Smooth muscle cell (in vitro differentiated cells): Measurements from ENCODE around the gene CSTA. TPM values are rescaled to one million over a fixed set of nuclear protein-coding genes. Genes with fewer than 3 reads are reported as not detected.

ENCODE experiments used
- DNase-seq: peaks from one replicate; lab custom pipeline; 2025; ENCODE audit not compliant: unreplicated experiment; lab: John Stamatoyannopoulos, UW
- H2AFZ ChIP-seq: fragments of 200-600 bp; sonication (generic); 2 replicates; pipeline ENCODE4 v1.6.0; 2016; ENCODE audit warnings: antibody characterized with exemption, low read depth, mild to moderate bottlenecking
- H3F3A ChIP-seq: fragments of 200-600 bp; sonication (generic); 2 replicates; pipeline ENCODE4 v1.6.0; 2017; ENCODE audit warnings: antibody characterized with exemption, low read depth
- H3K27ac ChIP-seq: fragments of 200-600 bp; sonication (generic); 2 replicates; pipeline ENCODE4 v1.5.1; 2016; ENCODE audit warnings: low read depth, mild to moderate bottlenecking
- H3K27me3 ChIP-seq: fragments of 200-600 bp; sonication (generic); 2 replicates; pipeline ENCODE4 v1.6.1; 2016; ENCODE audit warnings: low read depth, mild to moderate bottlenecking
- H3K36me3 ChIP-seq: fragments of 200-600 bp; sonication (generic); 2 replicates; pipeline ENCODE4 v1.5.1; 2016; ENCODE audit warnings: low read depth
- H3K4me1 ChIP-seq: fragments of 200-600 bp; sonication (generic); 2 replicates; pipeline ENCODE4 v1.5.1; 2016; ENCODE audit warnings: low read depth
- H3K4me2 ChIP-seq: fragments of 200-600 bp; sonication (generic); 2 replicates; pipeline ENCODE4 v1.6.0; 2016; ENCODE audit warnings: mild to moderate bottlenecking
- H3K4me3 ChIP-seq: fragments of 200-600 bp; sonication (generic); 2 replicates; pipeline ENCODE4 v1.5.1; 2016; ENCODE audit warnings: mild to moderate bottlenecking
- H3K79me2 ChIP-seq: fragments of 200-600 bp; sonication (generic); 2 replicates; pipeline ENCODE4 v1.6.0; 2016; ENCODE audit warnings: low read depth, mild to moderate bottlenecking
- H3K9ac ChIP-seq: fragments of 200-600 bp; sonication (generic); 2 replicates; pipeline ENCODE4 v1.6.0; 2016; ENCODE audit warnings: low read depth
- H3K9me3 ChIP-seq: fragments of 200-600 bp; sonication (generic); replicated peaks from 2 replicates; pipeline ENCODE4 v1.5.1; 2016; ENCODE audit warnings: low read depth
- H4K20me1 ChIP-seq: fragments of 200-600 bp; sonication (generic); 2 replicates; pipeline ENCODE4 v1.6.0; 2016; ENCODE audit warnings: low read depth
- WGBS: methylation state at CpG from one replicate; pipeline ENCODE4 v1.1.7; 2016; ENCODE audit warnings: low lambda C conversion rate; 5-methylcytosine and 5-hydroxymethylcytosine counted together
- polyA plus RNA-seq: library from polyadenylated mRNA; unstranded; fragments of >200 nt; fragmentation: Nextera tagmentation; extraction: Ambion mirVana; gene quantifications from 2 replicates; pipeline ENCODE4 v1.2.1, GENCODE V29; 2016
- total RNA-seq: library from RNA; depleted of rRNA; stranded (reverse); fragments of >200 nt; gene quantifications from 2 replicates; pipeline ENCODE4 v1.2.3, GENCODE V29; 2014
- TF ChIP-seq, protein P1 (sequence below): fragments of 200-600 bp; sonication (generic); IDR thresholded peaks from 2 replicates; pipeline ENCODE4 v1.5.1; 2017; ENCODE audit warnings: borderline replicate concordance, mild to moderate bottlenecking, antibody characterized with exemption; ENCODE audit not compliant: insufficient read depth, poor library complexity, severe bottlenecking

The CSTA gene
- total and polyA plus RNA-seq, 2 experiments from 2014 or later: 19.7 to 51.7 TPM

DNA sequence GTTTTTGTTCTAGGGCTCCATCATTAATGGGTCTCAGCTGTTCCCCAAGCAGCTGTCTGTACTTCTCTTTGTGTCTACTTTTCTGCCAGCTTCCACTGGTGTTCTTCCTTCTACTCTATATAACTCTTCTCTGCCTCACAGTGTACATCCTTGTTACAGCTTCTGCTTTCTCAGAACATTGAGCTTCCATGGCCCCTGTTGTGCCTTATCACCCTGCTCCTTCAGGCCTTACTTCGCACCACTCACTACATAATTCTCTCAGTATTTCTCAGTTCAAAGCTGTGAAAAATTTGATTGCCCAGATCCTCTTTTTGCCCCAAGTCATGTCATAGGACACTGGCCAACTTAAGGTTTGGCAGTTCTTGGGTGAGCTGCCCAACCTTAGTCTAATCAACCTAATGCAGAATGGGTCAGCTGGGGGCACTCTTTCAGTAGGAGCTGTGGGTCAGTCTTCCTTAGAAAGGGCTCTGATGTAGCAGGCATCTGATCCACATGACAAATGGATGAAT is 28.9 kb downstream of the CSTA start:
- 100% methylated on average over 1 of the region's 1 CpG for WGBS
- Histone ChIP-seq H3K79me2 (no peaks in the 10 kb centered on the region), H3K36me3 (no peaks in the 10 kb centered on the region), H3K27me3 (no peaks in the 10 kb centered on the region), H2AFZ (no peak overlapping the region), H3F3A (no peaks in the 10 kb centered on the region), H4K20me1 (no peaks in the 10 kb centered on the region), H3K9ac (no peak overlapping the region), H3K27ac (no peak overlapping the region), H3K9me3 (no peaks in the 10 kb centered on the region), H3K4me2 (no peak overlapping the region), H3K4me3 (no peak overlapping the region), H3K4me1 (no peaks in the 10 kb centered on the region)
- DNase-seq: no peak
- TF ChIP-seq, protein P1, sequence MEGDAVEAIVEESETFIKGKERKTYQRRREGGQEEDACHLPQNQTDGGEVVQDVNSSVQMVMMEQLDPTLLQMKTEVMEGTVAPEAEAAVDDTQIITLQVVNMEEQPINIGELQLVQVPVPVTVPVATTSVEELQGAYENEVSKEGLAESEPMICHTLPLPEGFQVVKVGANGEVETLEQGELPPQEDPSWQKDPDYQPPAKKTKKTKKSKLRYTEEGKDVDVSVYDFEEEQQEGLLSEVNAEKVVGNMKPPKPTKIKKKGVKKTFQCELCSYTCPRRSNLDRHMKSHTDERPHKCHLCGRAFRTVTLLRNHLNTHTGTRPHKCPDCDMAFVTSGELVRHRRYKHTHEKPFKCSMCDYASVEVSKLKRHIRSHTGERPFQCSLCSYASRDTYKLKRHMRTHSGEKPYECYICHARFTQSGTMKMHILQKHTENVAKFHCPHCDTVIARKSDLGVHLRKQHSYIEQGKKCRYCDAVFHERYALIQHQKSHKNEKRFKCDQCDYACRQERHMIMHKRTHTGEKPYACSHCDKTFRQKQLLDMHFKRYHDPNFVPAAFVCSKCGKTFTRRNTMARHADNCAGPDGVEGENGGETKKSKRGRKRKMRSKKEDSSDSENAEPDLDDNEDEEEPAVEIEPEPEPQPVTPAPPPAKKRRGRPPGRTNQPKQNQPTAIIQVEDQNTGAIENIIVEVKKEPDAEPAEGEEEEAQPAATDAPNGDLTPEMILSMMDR: no peak

DNA sequence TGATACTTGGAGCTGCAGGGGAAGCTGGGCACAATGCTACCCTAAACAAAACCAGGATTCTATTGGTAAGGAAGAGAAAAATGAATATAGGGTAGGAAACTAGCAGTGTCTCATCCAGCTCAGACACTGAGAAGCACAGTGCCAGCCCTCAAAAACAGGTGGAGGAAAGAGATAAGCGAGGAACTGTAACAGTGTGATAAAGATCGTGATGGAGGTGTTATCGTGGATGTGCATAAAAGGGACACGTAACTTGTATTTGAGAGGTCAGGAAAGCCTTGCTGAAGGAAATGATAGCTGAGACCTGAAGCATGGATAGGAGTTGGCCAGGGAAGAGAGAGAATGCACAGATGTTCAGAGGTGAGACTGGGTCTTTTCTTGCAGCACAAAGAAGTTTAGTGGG is 30.6 kb downstream of the CSTA start:
- Histone ChIP-seq H2AFZ (no peak overlapping the region), H3K27ac (no peak overlapping the region), H4K20me1 (no peaks in the 10 kb centered on the region), H3F3A (no peaks in the 10 kb centered on the region), H3K9me3 (no peaks in the 10 kb centered on the region), H3K36me3 (no peaks in the 10 kb centered on the region), H3K4me2 (no peak overlapping the region), H3K79me2 (no peaks in the 10 kb centered on the region), H3K4me1 (no peaks in the 10 kb centered on the region), H3K4me3 (no peak overlapping the region), H3K27me3 (no peaks in the 10 kb centered on the region), H3K9ac (no peak overlapping the region)
- TF ChIP-seq, protein P1: no peak
- 82% methylated on average over 4 of the region's 4 CpGs for WGBS
- no peak for DNase-seq

DNA sequence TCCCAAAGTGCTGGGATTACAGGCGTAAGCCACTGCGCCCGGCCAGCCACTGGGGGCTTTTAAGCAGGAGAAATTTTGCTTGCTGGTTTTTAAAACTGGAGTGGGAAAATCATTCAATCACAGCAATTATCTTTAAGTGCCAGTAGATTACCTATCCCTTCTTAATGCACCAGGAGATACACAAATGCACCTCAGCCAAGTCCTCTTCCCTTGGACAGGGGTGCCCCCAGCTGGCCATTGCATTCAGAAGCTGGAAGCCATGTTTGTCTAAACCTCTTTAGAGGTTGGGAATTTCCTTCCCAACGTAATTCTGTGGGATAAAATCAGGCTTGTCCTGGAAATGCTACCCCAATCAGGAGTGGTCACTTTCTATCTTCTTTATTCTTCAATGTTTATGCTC is 31.4 kb downstream of the CSTA start:
- TF ChIP-seq, protein P1: peak; percentile 31
- H3K27ac ChIP-seq: no peak overlapping the region
- H3K27me3 ChIP-seq: no peaks in the 10 kb centered on the region
- no peak overlapping the region for H2AFZ ChIP-seq
- H3K9me3 ChIP-seq: no peaks in the 10 kb centered on the region
- no peak for DNase-seq
- no peak overlapping the region for H3K9ac ChIP-seq
- no peaks in the 10 kb centered on the region for H3K4me1 ChIP-seq
- H3K4me3 ChIP-seq: no peak overlapping the region
- no peaks in the 10 kb centered on the region for H4K20me1 ChIP-seq
- WGBS: 82% methylated on average over 4 of the region's 4 CpGs
- H3F3A ChIP-seq: no peaks in the 10 kb centered on the region
- H3K36me3 ChIP-seq: peaks cover 2% of the 10 kb centered on the region
- no peak overlapping the region for H3K4me2 ChIP-seq
- H3K79me2 ChIP-seq: no peaks in the 10 kb centered on the region
